Activated T-helper 2 cell treated with anti-CD3 and anti-CD28 coated beads, Interferon-gamma antibody, Interleukin-2, Interleukin-4, amounts not matched to agents 10 μg/mL and 5 μg/mL and 100 μg/mL, durations not matched to agents 14 hours and 24 hours and 36 hours (primary cell): Measurements from ENCODE around the gene WFDC10B. TPM values are rescaled to one million over a fixed set of nuclear protein-coding genes. Genes with fewer than 3 reads are reported as not detected.
"Not testable (repeated sequence)": the region's sequence is repeated elsewhere in the genome, so short reads cannot be mapped to it uniquely, and the experiment has no call there.

Experiments used
- DNase-seq: peaks from one replicate; pipeline ENCODE4 v3.0.0; 2021; ENCODE audit warnings: low spot score
- H3K27ac Mint-ChIP-seq: one replicate; pipeline ENCODE4 v1.8.0; 2021; ENCODE audit warnings: mixed read lengths
- H3K27me3 Mint-ChIP-seq: one replicate; pipeline ENCODE4 v1.8.0; 2021; ENCODE audit warnings: low read depth, mixed read lengths
- H3K36me3 Mint-ChIP-seq: one replicate; pipeline ENCODE4 v1.8.0; 2021; ENCODE audit warnings: low read depth, mixed read lengths
- H3K4me1 Mint-ChIP-seq: one replicate; pipeline ENCODE4 v1.8.0; 2021; ENCODE audit warnings: low read depth, mixed read lengths
- H3K4me3 Mint-ChIP-seq: one replicate; pipeline ENCODE4 v1.8.0; 2021; ENCODE audit warnings: low read depth, mild to moderate bottlenecking, moderate library complexity, mixed read lengths
- H3K9me3 Mint-ChIP-seq: one replicate; pipeline ENCODE4 v1.8.0; 2021; ENCODE audit warnings: mixed read lengths
- intact Hi-C: fragments of 100-400 bp; cut with micrococcal nuclease; formaldehyde crosslinking; loops from one replicate; pipeline ENCODE4 v1.15.1; 2023
- total RNA-seq: library from RNA; stranded (reverse); gene quantifications from 2 replicates; pipeline ENCODE4 v1.2.3, GENCODE V29; 2022

The WFDC10B gene
- total RNA-seq, 1 donor from 2014 or later = not detected

DNA sequence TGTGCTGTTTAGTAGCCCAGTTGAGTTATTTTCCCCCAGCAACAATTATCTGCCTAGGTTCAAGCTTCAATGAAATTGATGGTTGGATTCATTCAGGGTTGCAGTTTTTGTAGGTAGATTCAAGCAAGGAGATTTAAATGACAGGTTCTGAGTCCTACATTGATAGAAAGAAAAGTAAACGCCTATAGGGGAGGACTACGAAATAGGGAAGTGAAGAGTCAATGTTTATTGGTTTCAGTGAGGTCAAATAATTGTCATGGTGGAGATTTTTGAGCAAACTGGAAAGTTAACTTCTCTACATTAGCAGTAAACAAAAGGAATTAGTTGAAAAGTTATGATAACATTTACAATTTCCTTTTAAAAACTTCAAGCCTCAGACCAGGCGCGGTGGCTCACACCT lies 3.7 kb downstream of the WFDC10B start:
- Mint-ChIP-seq H3K36me3 (no peaks in the 10 kb centered on the region), H3K27ac (no peak overlapping the region), H3K9me3 (no peaks in the 10 kb centered on the region), H3K4me1 (no peaks in the 10 kb centered on the region), H3K27me3 (peaks cover 7% of the 10 kb centered on the region), H3K4me3 (no peak overlapping the region)
- DNase-seq = no peak
- intact Hi-C loops = no loop called here

DNA sequence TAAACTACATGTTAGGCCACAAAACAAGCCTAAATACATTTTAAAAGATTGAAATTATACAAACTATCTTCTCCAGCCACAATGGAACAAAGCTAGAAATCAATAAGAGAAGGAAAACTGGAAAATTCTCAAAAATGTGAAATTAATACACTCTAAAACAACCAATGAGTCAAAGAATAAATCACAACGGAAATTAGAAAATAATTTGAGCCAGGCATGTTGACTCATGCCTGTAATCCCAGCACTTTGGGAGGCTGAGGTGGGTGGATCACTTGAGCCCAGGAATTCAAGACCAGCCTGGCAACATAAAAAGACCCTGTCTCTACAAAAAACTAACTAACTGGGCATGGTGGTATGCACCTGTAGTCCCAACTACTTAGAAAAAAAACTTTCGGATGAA lies 9.3 kb downstream of the WFDC10B start:
- Mint-ChIP-seq H3K4me1 (no peaks in the 10 kb centered on the region), H3K27me3 (peaks cover 4% of the 10 kb centered on the region), H3K36me3 (no peaks in the 10 kb centered on the region), H3K4me3 (no peak overlapping the region), H3K27ac (no peak overlapping the region), H3K9me3 (no peaks in the 10 kb centered on the region)
- DNase-seq = no peak
- intact Hi-C loops = no loop called here

DNA sequence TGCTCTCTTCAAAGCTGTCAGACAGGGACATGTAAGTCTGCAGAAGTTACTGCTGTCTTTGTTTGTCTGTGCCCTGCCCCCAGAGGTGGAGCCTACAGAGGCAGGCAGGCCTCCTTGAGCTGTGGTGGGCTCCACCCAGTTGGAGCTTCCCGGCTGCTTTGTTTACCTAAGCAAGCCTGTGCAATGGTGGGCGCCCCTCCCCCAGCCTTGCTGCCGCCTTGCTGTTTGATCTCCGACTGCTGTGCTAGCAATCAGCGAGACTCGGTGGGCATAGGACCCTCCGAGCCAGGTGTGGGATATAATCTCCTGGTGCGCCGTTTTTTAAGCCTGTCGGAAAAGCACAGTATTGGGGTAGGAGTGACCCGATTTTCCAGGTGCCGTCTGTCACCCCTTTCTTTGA lies 11.5 kb downstream of the WFDC10B start:
- H3K36me3 Mint-ChIP-seq, H3K9me3 Mint-ChIP-seq, H3K4me1 Mint-ChIP-seq, H3K4me3 Mint-ChIP-seq, H3K27me3 Mint-ChIP-seq, DNase-seq, intact Hi-C loops, H3K27ac Mint-ChIP-seq: not testable (repeated sequence)

DNA sequence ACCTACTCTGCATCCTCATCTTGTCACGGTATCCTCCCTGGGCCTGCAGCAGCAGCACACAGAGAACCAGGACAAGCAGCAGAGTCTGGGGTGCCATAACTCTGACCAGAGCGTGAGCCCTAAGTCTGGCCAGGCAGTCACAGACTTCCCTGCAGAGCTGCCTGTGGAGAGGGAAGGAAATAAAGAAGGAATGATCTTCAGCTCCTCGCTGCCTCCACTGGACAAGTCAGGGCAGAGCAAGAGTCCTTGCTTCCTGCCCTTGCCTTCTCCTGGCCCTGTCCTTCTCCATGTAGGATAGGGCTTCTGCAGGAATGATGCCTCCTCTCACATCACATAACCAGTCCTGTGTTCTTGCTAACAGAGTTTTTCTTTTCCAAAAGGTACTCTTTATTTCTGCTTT lies 18.9 kb downstream of the WFDC10B start:
- intact Hi-C loops = no loop called here
- no peak overlapping the region for H3K4me3 Mint-ChIP-seq

DNA sequence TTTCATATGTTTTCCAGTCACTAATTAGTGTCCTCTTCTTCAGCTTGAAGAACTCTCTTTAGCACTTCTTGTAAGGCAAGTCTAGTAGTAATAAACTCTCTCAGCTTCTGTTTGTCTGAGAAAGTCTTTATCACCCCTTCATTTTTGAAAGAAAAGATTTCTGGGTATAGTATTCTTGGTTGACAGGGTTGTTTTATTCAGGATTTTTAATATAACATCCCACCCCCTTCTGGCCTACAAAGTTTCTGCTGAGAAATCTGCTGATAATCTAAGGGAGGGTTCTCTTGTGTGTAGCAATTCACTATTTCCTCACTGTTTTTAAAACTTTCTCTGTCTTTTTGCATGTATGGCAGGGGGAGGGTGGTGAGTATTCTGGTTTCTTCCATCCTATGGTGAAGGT lies 25.2 kb downstream of the WFDC10B start:
- no peak overlapping the region for H3K27ac Mint-ChIP-seq
- intact Hi-C loops = no loop called here
- H3K9me3 Mint-ChIP-seq = peaks cover 7% of the 10 kb centered on the region
- H3K4me1 Mint-ChIP-seq = no peaks in the 10 kb centered on the region
- DNase-seq = no peak
- no peaks in the 10 kb centered on the region for H3K27me3 Mint-ChIP-seq
- H3K4me3 Mint-ChIP-seq = no peak overlapping the region
- H3K36me3 Mint-ChIP-seq = no peaks in the 10 kb centered on the region

More for the DNA sequence above, 18.9 kb downstream of the WFDC10B start:
- Mint-ChIP-seq H3K9me3 (no peaks in the 10 kb centered on the region), H3K36me3 (no peaks in the 10 kb centered on the region), H3K27me3 (no peaks in the 10 kb centered on the region), H3K27ac (no peak overlapping the region), H3K4me1 (no peaks in the 10 kb centered on the region)
- no peak for DNase-seq

DNA sequence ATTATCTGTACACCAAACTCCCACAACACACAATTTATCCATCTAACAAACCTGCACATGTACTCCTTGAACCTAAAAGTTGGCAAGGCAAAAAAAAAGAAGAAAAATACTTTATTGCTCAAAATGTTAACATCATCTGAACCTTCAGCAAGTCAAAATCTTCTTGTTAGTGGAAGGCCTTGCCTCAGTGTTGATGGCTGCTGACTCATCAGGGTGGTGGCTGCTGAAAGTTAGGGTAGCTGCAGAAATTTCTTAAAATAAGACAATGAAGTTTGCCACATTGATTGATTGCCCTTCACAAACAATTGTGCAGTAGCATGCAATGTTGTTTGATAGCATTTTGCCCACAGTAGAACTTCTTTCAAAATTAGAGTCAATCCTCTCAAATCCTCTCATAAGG lies 32.1 kb downstream of the WFDC10B start:
- no peak overlapping the region for H3K27ac Mint-ChIP-seq
- no peaks in the 10 kb centered on the region for H3K9me3 Mint-ChIP-seq
- no peaks in the 10 kb centered on the region for H3K4me1 Mint-ChIP-seq
- no peak overlapping the region for H3K4me3 Mint-ChIP-seq
- H3K27me3 Mint-ChIP-seq = peaks cover 6% of the 10 kb centered on the region
- H3K36me3 Mint-ChIP-seq = no peaks in the 10 kb centered on the region
- intact Hi-C loops = no loop called here
- no peak for DNase-seq

DNA sequence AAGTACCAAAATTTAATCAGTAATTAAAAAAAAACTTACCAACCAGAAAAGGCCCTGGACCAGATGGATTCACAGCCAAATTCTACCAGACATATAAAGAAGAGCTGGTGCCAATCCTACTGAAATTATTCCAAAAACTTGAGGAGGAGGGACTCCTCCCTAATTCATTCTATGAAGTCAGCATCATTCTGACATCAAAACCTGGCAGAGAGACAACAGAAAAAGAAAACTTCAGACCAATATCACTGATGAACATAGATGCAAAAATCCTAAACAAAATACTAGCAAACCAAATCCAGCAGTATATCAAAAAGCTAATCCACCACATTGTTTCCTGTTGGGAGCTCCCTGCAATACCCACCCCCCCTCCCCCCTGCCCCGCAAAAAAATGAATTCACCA lies 34.7 kb downstream of the WFDC10B start, which contains the start of gene WFDC11:
Gene WFDC11 (minus strand): TSS at position 101 of the 400 bp plus-strand sequence. CDS start 19,639 bp downstream, outside the sequence.
- no peak for DNase-seq
- peaks cover 6% of the 10 kb centered on the region for H3K27me3 Mint-ChIP-seq
- no peak within 1 kb of the TSS for H3K27ac Mint-ChIP-seq
- intact Hi-C loops = no loop called here
- H3K36me3 Mint-ChIP-seq = no peaks in the 10 kb centered on the region
- no peak within 1 kb of the TSS for H3K4me3 Mint-ChIP-seq
- H3K9me3 Mint-ChIP-seq = no peaks in the 10 kb centered on the region
- no peaks in the 10 kb centered on the region for H3K4me1 Mint-ChIP-seq

DNA sequence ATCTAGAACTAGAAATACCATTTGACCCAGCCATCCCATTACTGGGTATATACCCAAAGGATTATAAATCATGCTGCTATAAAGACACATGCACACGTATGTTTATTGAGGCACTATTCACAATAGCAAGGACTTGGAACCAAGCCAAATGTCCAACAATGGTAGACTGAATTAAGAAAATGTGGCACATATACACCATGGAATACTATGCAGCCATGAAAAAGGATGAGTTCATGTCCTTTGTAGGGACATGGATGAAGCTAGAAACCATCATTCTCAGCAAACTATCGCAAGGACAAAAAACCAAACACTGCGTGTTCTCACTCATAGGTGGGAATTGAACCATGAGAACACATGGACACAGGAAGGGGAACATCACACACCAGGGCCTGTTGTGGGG lies 47.8 kb downstream of the WFDC10B start:
- H3K4me1 Mint-ChIP-seq, H3K27ac Mint-ChIP-seq, DNase-seq, H3K9me3 Mint-ChIP-seq, intact Hi-C loops, H3K4me3 Mint-ChIP-seq, H3K27me3 Mint-ChIP-seq, H3K36me3 Mint-ChIP-seq: not testable (repeated sequence)

DNA sequence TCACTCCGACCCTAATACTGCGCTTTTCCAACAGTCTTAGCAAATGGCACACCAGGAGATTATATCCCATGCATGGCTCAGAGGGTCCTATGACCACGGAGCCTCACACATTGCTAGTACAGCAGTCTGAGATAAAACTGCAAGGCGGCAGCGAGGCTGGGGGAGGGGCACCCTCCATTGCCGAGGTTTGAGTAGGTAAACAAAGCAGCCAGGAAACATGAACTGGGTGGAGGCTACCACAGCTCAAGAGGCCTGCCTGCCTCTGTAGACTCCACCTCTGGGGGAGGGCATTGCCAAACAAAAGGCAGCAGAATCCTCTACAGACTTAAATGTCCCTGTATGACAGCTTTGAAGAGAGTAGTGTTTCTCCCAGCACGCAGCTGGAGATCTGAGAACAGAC lies 53.1 kb downstream of the WFDC10B start:
- H3K27me3 Mint-ChIP-seq, H3K4me1 Mint-ChIP-seq, H3K36me3 Mint-ChIP-seq, intact Hi-C loops, H3K27ac Mint-ChIP-seq, DNase-seq, H3K9me3 Mint-ChIP-seq, H3K4me3 Mint-ChIP-seq: not testable (repeated sequence)

DNA sequence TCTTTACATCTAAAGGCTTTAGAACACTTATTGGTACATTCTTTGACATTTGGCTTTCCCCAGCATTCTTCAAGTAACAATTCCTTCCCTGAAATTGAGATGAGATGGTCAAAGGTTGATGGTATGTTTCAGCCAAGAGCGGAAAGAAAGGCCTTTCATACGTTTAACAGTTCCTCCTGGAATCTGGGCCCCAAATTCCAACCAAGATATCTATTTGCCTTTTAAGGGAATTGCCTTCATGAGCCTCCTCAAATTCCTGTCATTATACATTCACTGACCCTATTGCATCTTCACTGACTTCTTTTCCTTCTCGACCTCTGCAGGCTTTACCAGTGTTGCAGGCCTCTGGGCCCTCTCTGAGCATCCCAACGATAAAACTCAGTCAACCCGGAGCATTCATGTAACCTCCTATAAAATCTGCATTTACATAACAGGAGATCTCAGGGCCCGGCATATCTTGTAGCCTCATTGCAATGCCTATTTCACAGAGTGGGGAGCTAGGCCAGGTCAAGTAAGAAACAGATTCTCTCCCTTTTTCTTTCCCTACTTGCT lies 55.4 kb downstream of the WFDC10B start:
- no peak for DNase-seq
- H3K4me3 Mint-ChIP-seq = no peak overlapping the region
- H3K36me3 Mint-ChIP-seq = no peaks in the 10 kb centered on the region
- no peak overlapping the region for H3K27ac Mint-ChIP-seq
- H3K27me3 Mint-ChIP-seq = peaks cover 4% of the 10 kb centered on the region
- intact Hi-C loops = no loop called here
- no peaks in the 10 kb centered on the region for H3K4me1 Mint-ChIP-seq
- no peaks in the 10 kb centered on the region for H3K9me3 Mint-ChIP-seq

DNA sequence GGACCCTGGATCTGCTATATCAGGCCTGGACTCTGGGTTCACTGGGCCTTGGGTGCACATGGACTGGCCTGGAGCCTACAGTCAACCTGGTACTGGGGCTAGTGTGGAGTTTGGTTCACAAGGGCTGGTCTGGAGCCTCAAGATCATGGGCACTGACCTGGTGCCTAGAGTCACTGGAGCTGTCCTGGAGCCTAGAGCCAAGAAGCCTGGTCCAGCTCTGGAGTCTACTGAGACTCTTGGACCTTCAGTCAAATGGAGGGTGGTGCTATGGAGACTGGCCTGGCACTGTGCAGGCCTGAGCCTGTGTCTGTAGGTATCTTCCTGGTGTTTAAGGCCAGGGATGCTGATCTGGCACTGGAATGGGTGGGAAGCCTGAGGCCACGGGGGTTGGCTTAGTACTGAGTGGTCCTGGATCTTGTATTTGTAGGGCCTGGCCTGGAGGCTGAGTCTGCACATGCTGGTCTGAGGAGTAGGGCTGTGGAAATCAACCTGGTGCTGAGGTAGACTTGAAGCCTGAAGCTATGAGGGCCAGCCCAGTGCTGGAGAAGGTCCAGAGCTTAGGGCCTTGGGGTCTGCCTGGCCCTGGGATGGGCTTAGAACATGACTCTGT lies 57.3 kb downstream of the WFDC10B start:
- DNase-seq = no peak
- intact Hi-C loops = no loop called here
- no peak overlapping the region for H3K27ac Mint-ChIP-seq
- H3K9me3 Mint-ChIP-seq = no peaks in the 10 kb centered on the region
- no peaks in the 10 kb centered on the region for H3K27me3 Mint-ChIP-seq
- H3K4me1 Mint-ChIP-seq = no peaks in the 10 kb centered on the region
- no peaks in the 10 kb centered on the region for H3K36me3 Mint-ChIP-seq
- H3K4me3 Mint-ChIP-seq = no peak overlapping the region

DNA sequence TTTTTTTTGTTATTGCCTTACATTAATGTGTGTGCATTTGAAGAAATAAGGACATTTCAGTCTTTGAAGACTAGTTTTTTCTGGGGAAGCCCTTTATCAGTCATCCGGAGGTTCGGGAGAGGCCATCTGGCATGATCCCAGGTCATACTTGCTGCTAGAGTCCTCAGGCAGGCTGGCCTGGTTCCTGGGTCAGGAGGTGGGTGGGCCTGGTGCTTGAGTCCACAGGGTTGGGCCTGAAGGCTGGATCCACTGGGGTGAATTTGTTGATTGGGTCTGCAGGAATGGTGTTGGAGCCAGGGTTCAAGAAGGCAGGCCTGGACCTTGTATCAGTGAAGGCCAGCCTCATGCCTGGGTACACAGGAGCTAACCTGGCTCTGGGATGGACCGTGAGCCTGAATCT lies 57.9 kb downstream of the WFDC10B start:
- Mint-ChIP-seq H3K27ac (no peak overlapping the region), H3K36me3 (no peaks in the 10 kb centered on the region), H3K9me3 (no peaks in the 10 kb centered on the region), H3K4me1 (no peaks in the 10 kb centered on the region), H3K4me3 (no peak overlapping the region), H3K27me3 (no peaks in the 10 kb centered on the region)
- DNase-seq = no peak
- intact Hi-C loops = no loop called here

DNA sequence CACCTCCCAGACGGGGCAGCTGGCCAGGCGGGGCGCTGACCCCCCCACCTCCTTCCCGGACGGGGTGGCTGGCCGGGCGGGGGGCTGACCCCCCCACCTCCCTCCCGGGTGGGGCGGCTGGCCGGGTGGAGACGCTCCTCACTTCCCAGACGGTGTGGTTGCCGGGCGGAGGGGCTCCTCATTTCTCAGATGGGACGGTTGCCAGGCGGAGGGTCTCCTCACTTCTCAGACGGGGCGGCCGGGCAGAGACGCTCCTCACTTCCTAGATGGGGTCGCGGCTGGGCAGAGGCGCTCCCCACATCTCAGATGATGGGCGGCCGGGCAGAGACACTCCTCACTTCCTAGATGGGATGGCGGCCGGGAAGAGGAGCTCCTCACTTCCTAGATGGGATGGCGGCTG lies 59.0 kb downstream of the WFDC10B start:
- H3K27ac Mint-ChIP-seq = not testable (repeated sequence)

DNA sequence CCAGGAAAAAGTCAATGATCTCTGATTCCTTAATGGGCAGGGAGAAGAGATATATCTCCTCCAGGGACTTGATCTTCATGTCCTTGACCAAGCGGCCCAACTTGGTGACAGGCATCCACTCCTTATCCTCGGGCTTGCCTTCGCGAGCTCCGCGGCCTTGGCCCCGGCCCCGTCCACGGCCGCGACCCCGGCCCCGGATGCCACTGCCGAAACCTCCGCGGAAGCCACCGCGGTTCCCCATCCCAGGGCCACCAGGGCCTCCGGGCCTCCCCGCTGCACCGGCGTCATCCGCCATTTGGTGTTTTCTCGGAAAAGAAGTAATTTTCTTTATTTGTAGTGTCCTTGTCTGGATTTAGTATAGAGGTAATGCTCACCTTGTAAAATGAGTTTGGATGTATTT lies 63.7 kb downstream of the WFDC10B start:
- H3K4me1 Mint-ChIP-seq, H3K9me3 Mint-ChIP-seq, H3K36me3 Mint-ChIP-seq, DNase-seq, H3K27ac Mint-ChIP-seq, H3K27me3 Mint-ChIP-seq, intact Hi-C loops, H3K4me3 Mint-ChIP-seq: not testable (repeated sequence)

More for the DNA sequence above, 59.0 kb downstream of the WFDC10B start:
- H3K27me3 Mint-ChIP-seq, H3K4me1 Mint-ChIP-seq, intact Hi-C loops, H3K9me3 Mint-ChIP-seq, H3K36me3 Mint-ChIP-seq, H3K4me3 Mint-ChIP-seq, DNase-seq: not testable (repeated sequence)
